ENCODE measurements around the gene IPO4. TPM values are rescaled to one million over a fixed set of nuclear protein-coding genes. Genes with fewer than 3 reads are reported as not detected.
A peak's percentile ranks its signal among the peaks of the same experiment; 100 is the strongest.

Gene IPO4
- total and polyA plus RNA-seq, 2 of the 13 experiments (the other 11 are each of a cell fraction or from before 2014, with no cell fraction given): 39.0 to 179 TPM

GRCh38 chr14:24231263-24232120 lies 42.9 kb upstream of the IPO4 start (continued):
- TF ChIP-seq ZNF609 (CRISPR knock-in tag; IDR thresholded peaks at IDR 0.05; ENCODE audit: borderline replicate concordance) (0 out of 2 replicates have a peak, but pooled peaks have one; percentile 30), KIAA2018 (CRISPR knock-in tag; IDR thresholded peaks at IDR 0.05; ENCODE audit: borderline replicate concordance) (peak; percentile 92; the same call in 1 of the 2 replicates), ZNF616 (CRISPR knock-in tag; IDR thresholded peaks at IDR 0.05; ENCODE audit: low read depth) (peak; percentile 49; the same call in 1 of the 2 replicates), YEATS4 (CRISPR knock-in tag; IDR thresholded peaks at IDR 0.05; ENCODE audit: borderline replicate concordance) (no peak), PBX2 (CRISPR knock-in tag; IDR thresholded peaks at IDR 0.05) (no peak), SRY (CRISPR knock-in tag; IDR thresholded peaks at IDR 0.05) (peak; percentile 68; the same call in 1 of the 2 replicates), ZMYM3 (CRISPR knock-in tag; IDR thresholded peaks at IDR 0.05) (peak; percentile 59; the same call in 1 of the 2 replicates), STAT6 (CRISPR knock-in tag; IDR thresholded peaks at IDR 0.05; ENCODE audit: borderline replicate concordance) (0 out of 2 replicates have a peak, but pooled peaks have one; percentile 51), JDP2 (CRISPR knock-in tag; IDR thresholded peaks at IDR 0.05; ENCODE audit: borderline replicate concordance) (no peak)

All from HepG2 (cell line).